ENCODE results near the gene SPTSSA. TPM values are rescaled to one million over a fixed set of nuclear protein-coding genes. Genes with fewer than 3 reads are reported as not detected.

SPTSSA gene
- total and polyA plus RNA-seq, 2 donors (not counting 1 experiment from before 2014, with no cell fraction given) = 3.8 to 6.9 TPM

DNA sequence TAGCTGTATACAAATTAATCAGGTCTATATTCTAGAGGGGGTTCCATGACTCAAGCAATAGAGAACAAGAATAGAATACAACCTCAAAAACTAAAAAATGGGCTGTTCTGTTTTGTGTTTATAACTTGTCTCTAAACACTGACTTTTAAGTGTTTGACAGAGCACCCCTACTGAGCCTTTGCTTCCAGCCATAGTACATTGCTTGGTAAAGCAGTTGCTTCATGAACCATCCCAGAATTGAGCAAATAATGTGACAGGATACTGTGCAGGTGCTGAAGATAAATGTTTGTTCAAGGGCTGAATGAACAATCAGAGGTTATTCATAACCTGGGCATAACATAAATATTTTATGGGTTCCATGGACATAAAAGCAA, 11.5 kb downstream of the SPTSSA start:
- intact Hi-C loops (cut with micrococcal nuclease) = no loop called here
- no peak overlapping the region for H2AFZ ChIP-seq (ENCODE audit: insufficient read depth, low read depth, low read length, poor library complexity, severe bottlenecking)
- ATAC-seq (ENCODE audit: low read depth) (no peak), DNase-seq (no peak)
- Mint-ChIP-seq H3K4me3 (no peak overlapping the region), H3K9me3 (ENCODE audit: insufficient read depth) (no peaks in the 10 kb centered on the region), H3K4me1 (peaks cover 5% of the 10 kb centered on the region), H3K27ac (no peak overlapping the region), H3K27me3 (no peaks in the 10 kb centered on the region)
- TF ChIP-seq, protein P1, sequence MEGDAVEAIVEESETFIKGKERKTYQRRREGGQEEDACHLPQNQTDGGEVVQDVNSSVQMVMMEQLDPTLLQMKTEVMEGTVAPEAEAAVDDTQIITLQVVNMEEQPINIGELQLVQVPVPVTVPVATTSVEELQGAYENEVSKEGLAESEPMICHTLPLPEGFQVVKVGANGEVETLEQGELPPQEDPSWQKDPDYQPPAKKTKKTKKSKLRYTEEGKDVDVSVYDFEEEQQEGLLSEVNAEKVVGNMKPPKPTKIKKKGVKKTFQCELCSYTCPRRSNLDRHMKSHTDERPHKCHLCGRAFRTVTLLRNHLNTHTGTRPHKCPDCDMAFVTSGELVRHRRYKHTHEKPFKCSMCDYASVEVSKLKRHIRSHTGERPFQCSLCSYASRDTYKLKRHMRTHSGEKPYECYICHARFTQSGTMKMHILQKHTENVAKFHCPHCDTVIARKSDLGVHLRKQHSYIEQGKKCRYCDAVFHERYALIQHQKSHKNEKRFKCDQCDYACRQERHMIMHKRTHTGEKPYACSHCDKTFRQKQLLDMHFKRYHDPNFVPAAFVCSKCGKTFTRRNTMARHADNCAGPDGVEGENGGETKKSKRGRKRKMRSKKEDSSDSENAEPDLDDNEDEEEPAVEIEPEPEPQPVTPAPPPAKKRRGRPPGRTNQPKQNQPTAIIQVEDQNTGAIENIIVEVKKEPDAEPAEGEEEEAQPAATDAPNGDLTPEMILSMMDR (IDR thresholded peaks at IDR 0.05) = no peak
- TF ChIP-seq EZH2 (IDR thresholded peaks at IDR 0.05; ENCODE audit: borderline replicate concordance, insufficient read depth, low read depth, low read length, poor library complexity, severe bottlenecking) = no peak
- ChIA-PET CTCF (interaction anchor here (0.6 kb wide), 1 partner anchor 968 kb away, joined by 4 read pairs; no protein-coding TSS in a partner anchor), POLR2A (no interaction called here)
- H3K9me3 ChIP-seq (ENCODE audit: control extremely low read depth in 1 of 3, control insufficient read depth in 2 of 3, insufficient read depth in 1 of 3, low read length in 2 of 3) = no peaks in the 10 kb centered on the region
- no peaks in the 10 kb centered on the region for H3K4me1 ChIP-seq (ENCODE audit: control insufficient read depth in 2 of 2, insufficient read depth in 2 of 2, low read length in 2 of 2)
- peaks cover 22% of the 10 kb centered on the region for H3K79me2 ChIP-seq (ENCODE audit: control insufficient read depth, insufficient read depth, low read length)
- no peak overlapping the region for H3K4me3 ChIP-seq (ENCODE audit: control extremely low read depth in 1 of 5, extremely low read depth in 1 of 5, insufficient read depth in 1 of 5, low read depth in 2 of 5, low read length in 4 of 5)
- no peaks in the 10 kb centered on the region for H4K20me1 ChIP-seq (ENCODE audit: control insufficient read depth, insufficient read depth, low read length, poor library complexity, severe bottlenecking)
- peaks cover 0 to 5% of the 10 kb centered on the region in 2 experiments for H3K36me3 ChIP-seq (replicated peaks in 1 of 2; ENCODE audit: control extremely low read depth in 1 of 2, control insufficient read depth in 1 of 2, extremely low read depth in 1 of 2, insufficient read depth in 2 of 2, low read length in 1 of 2)
- H3K27me3 ChIP-seq (replicated peaks in 1 of 4; ENCODE audit: control extremely low read depth in 1 of 4, control insufficient read depth in 3 of 4, insufficient read depth in 4 of 4, low read length in 3 of 4) = no peaks in the 10 kb centered on the region
- no peak overlapping the region for H3K9ac ChIP-seq (ENCODE audit: low read length)
- H3K4me2 ChIP-seq (replicated peaks; ENCODE audit: low read depth, low read length, poor library complexity, severe bottlenecking) = no peak overlapping the region
- no peak overlapping the region for H3K27ac ChIP-seq (ENCODE audit: low read length in 2 of 2)

DNA sequence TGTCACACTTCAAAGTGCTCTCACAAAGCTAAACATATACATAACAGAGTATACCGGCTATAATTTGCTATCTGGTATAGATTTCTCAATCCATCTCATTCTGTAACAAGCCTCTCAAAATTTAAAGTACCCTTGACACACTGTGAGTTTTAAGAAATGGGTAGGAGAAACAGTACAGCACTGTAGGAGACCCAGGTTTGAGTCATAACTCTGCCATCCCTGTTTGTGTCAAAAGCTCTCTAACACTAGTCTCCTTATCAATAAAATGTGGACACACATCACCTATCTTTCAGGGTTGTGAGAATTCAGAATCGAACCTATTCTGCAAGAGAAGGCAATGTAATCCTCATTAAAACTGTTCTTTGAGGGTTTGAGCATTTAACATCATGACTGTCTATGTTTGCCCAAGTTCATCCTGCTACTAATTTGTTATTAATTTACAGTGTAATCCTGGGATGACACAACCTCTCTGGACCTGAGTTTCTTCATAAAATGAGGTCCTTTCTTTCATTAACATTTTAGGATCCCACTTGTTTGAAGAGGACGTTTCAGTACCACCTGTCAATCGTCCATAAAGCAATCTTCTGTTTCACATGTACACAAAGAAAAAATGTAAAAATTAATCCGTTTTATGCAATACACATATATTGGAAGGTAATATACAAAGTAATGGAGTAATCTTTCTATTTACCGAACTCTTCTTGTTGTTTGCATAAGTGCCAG, 12.1 kb downstream of the SPTSSA start:
- Histone ChIP-seq H4K20me1 (ENCODE audit: control insufficient read depth, insufficient read depth, low read length, poor library complexity, severe bottlenecking) (no peaks in the 10 kb centered on the region), H3K4me2 (replicated peaks; ENCODE audit: low read depth, low read length, poor library complexity, severe bottlenecking) (no peak overlapping the region), H3K4me3 (ENCODE audit: control extremely low read depth in 1 of 5, extremely low read depth in 1 of 5, insufficient read depth in 1 of 5, low read depth in 2 of 5, low read length in 4 of 5) (no peak overlapping the region), H3K36me3 (replicated peaks in 1 of 2; ENCODE audit: control extremely low read depth in 1 of 2, control insufficient read depth in 1 of 2, extremely low read depth in 1 of 2, insufficient read depth in 2 of 2, low read length in 1 of 2) (peaks cover 0 to 5% of the 10 kb centered on the region in 2 experiments), H3K9me3 (ENCODE audit: control extremely low read depth in 1 of 3, control insufficient read depth in 2 of 3, insufficient read depth in 1 of 3, low read length in 2 of 3) (no peaks in the 10 kb centered on the region), H2AFZ (ENCODE audit: insufficient read depth, low read depth, low read length, poor library complexity, severe bottlenecking) (no peak overlapping the region), H3K9ac (ENCODE audit: low read length) (no peak overlapping the region), H3K4me1 (ENCODE audit: control insufficient read depth in 2 of 2, insufficient read depth in 2 of 2, low read length in 2 of 2) (no peaks in the 10 kb centered on the region), H3K27me3 (replicated peaks in 1 of 4; ENCODE audit: control extremely low read depth in 1 of 4, control insufficient read depth in 3 of 4, insufficient read depth in 4 of 4, low read length in 3 of 4) (no peaks in the 10 kb centered on the region), H3K79me2 (ENCODE audit: control insufficient read depth, insufficient read depth, low read length) (peaks cover 16% of the 10 kb centered on the region), H3K27ac (ENCODE audit: low read length in 2 of 2) (no peak overlapping the region)
- TF ChIP-seq, protein P1 (IDR thresholded peaks at IDR 0.05) = no peak
- TF ChIP-seq EZH2 (IDR thresholded peaks at IDR 0.05; ENCODE audit: borderline replicate concordance, insufficient read depth, low read depth, low read length, poor library complexity, severe bottlenecking) = no peak
- ChIA-PET CTCF (interaction anchor here (0.6 kb wide), 1 partner anchor 969 kb away, joined by 4 read pairs; no protein-coding TSS in a partner anchor), POLR2A (no interaction called here)
- Mint-ChIP-seq H3K4me1 (peaks cover 5% of the 10 kb centered on the region), H3K27me3 (no peaks in the 10 kb centered on the region), H3K9me3 (ENCODE audit: insufficient read depth) (no peaks in the 10 kb centered on the region), H3K4me3 (no peak overlapping the region), H3K27ac (no peak overlapping the region)
- intact Hi-C loops (cut with micrococcal nuclease) = no loop called here
- ATAC-seq (ENCODE audit: low read depth) (no peak), DNase-seq (no peak)
- no CpG with 5 or more reads among the region's 6 CpGs for WGBS (ENCODE audit: insufficient coverage)

Data from B cell (primary cell).